ENCODE data around the gene HIPK4.
"Not testable (repeated sequence)": the region's sequence is repeated elsewhere in the genome, so short reads cannot be mapped to it uniquely, and the experiment has no call there.

Gene HIPK4

DNA sequence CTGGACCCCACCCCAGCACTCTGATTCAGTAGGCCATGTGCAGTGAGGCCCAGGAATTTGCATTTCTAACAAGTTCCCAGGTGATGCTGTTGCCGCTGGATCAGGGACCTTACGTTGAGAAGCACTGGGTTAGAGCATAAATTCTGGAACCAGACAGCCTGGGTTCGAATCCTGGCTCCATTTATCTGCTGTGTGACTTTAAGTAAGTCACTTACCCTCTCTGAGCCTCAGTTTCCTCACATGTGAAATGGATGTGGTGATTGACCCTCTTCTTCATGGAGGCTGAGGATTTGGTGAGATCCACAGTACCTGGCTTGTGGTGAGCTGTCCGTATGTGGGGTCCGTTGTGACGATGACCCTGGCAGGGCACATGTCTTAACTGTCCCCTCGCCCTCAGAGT lies 15.9 kb downstream of the HIPK4 start:
- no peak overlapping the region for H3K4me3 ChIP-seq (replicated peaks; ENCODE audit: low read depth, low read length)
- peaks cover 14% of the 10 kb centered on the region for H3K36me3 ChIP-seq (ENCODE audit: control insufficient read depth, insufficient read depth, low read length)
- no peaks in the 10 kb centered on the region for H3K27me3 ChIP-seq (replicated peaks; ENCODE audit: control insufficient read depth, insufficient read depth, low read length)
- TF ChIP-seq, protein P1, sequence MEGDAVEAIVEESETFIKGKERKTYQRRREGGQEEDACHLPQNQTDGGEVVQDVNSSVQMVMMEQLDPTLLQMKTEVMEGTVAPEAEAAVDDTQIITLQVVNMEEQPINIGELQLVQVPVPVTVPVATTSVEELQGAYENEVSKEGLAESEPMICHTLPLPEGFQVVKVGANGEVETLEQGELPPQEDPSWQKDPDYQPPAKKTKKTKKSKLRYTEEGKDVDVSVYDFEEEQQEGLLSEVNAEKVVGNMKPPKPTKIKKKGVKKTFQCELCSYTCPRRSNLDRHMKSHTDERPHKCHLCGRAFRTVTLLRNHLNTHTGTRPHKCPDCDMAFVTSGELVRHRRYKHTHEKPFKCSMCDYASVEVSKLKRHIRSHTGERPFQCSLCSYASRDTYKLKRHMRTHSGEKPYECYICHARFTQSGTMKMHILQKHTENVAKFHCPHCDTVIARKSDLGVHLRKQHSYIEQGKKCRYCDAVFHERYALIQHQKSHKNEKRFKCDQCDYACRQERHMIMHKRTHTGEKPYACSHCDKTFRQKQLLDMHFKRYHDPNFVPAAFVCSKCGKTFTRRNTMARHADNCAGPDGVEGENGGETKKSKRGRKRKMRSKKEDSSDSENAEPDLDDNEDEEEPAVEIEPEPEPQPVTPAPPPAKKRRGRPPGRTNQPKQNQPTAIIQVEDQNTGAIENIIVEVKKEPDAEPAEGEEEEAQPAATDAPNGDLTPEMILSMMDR (IDR thresholded peaks at IDR 0.05; ENCODE audit: insufficient read depth, low read length, poor library complexity, severe bottlenecking): no peak
- no peak for DNase-seq (ENCODE audit: extremely low read depth, insufficient read length)

- peaks cover 10% of the 10 kb centered on the region for H3K36me3 ChIP-seq (ENCODE audit: control insufficient read depth, insufficient read depth, low read length)
Observed at GRCh38 chr19:40371802-40372122, 18.2 kb downstream of the HIPK4 start.

DNA sequence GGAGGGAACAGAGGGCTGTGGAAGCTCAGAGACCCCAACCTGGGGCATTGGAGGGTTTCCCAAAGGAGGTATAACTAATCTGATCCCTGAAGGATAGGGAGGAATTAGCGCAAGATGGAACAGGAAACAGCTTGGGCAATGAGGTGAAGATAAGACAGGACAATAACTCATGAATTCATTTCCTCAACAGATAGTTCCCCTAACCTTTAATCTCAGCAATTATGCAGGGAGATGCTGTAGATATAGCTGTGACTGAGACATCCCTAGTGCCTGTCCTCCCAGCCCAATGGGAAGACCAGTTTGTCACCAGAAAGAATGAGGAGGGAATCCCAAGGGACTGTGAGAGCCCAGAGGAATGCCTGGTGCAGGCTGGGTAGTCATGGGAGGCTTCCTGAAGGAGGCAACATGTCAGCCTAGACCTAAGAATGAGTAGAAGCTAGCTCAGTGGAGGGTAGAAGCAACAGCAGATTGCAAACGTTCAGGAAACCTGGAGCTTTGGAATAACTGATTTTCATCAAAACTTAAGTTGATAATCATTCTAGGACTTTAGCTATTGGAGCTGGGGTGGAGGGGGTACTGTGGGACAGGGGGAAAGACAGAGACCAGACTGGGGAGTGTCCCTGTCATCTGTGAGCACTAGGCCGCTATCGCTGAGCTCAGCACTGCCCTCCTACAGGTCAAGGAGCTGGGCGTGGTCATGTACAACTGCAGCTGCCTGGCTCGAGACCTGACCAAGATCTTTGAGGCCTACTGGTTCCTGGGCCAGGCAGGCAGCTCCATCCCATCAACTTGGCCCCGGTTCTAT lies 18.8 kb downstream of the HIPK4 start:
- TF ChIP-seq, protein P1 (IDR thresholded peaks at IDR 0.05; ENCODE audit: insufficient read depth, low read length, poor library complexity, severe bottlenecking): no peak
- Histone ChIP-seq H3K4me3 (replicated peaks; ENCODE audit: low read depth, low read length) (no peak overlapping the region), H3K27me3 (replicated peaks; ENCODE audit: control insufficient read depth, insufficient read depth, low read length) (no peaks in the 10 kb centered on the region), H3K36me3 (ENCODE audit: control insufficient read depth, insufficient read depth, low read length) (peaks cover 13% of the 10 kb centered on the region)
- DNase-seq (ENCODE audit: extremely low read depth, insufficient read length): no peak

More at GRCh38 chr19:40371802-40372122, 18.2 kb downstream of the HIPK4 start:
- TF ChIP-seq, protein P1 (IDR thresholded peaks at IDR 0.05; ENCODE audit: insufficient read depth, low read length, poor library complexity, severe bottlenecking): no peak
- Histone ChIP-seq H3K27me3 (replicated peaks; ENCODE audit: control insufficient read depth, insufficient read depth, low read length) (no peaks in the 10 kb centered on the region), H3K4me3 (replicated peaks; ENCODE audit: low read depth, low read length) (no peak overlapping the region)
- DNase-seq (ENCODE audit: extremely low read depth, insufficient read length): no peak

DNA sequence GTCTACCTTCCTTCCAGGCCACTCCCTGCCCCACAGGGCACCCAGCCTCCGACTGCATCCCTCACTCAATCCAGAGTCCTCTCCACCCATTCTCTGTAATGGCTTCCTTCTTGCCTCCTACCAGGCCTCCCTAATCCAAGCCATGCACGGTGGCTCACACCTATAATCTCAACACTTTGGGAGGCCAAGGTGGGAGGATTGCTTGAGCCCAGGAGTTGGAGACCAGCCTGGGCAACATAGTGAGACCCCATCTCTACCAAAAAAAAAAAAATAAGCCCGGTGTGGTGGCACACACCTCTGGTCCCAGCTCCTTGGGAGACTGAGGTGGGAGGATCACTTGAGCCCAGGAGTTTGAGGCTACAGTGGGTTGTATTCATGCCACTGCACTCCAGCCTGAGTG lies 19.7 kb downstream of the HIPK4 start:
- peaks cover 13% of the 10 kb centered on the region for H3K36me3 ChIP-seq (ENCODE audit: control insufficient read depth, insufficient read depth, low read length)
- not testable (repeated sequence) for H3K4me3 ChIP-seq (replicated peaks; ENCODE audit: low read depth, low read length); DNase-seq (ENCODE audit: extremely low read depth, insufficient read length); H3K27me3 ChIP-seq (replicated peaks; ENCODE audit: control insufficient read depth, insufficient read depth, low read length)

- TF ChIP-seq, protein P1 (IDR thresholded peaks at IDR 0.05; ENCODE audit: insufficient read depth, low read length, poor library complexity, severe bottlenecking): no peak
- Histone ChIP-seq H3K27me3 (replicated peaks; ENCODE audit: control insufficient read depth, insufficient read depth, low read length) (no peaks in the 10 kb centered on the region), H3K36me3 (ENCODE audit: control insufficient read depth, insufficient read depth, low read length) (peaks cover 13% of the 10 kb centered on the region), H3K4me3 (replicated peaks; ENCODE audit: low read depth, low read length) (no peak overlapping the region)
- no peak for DNase-seq (ENCODE audit: extremely low read depth, insufficient read length)
Observed at GRCh38 chr19:40369797-40370196, 20.2 kb downstream of the HIPK4 start.

DNA sequence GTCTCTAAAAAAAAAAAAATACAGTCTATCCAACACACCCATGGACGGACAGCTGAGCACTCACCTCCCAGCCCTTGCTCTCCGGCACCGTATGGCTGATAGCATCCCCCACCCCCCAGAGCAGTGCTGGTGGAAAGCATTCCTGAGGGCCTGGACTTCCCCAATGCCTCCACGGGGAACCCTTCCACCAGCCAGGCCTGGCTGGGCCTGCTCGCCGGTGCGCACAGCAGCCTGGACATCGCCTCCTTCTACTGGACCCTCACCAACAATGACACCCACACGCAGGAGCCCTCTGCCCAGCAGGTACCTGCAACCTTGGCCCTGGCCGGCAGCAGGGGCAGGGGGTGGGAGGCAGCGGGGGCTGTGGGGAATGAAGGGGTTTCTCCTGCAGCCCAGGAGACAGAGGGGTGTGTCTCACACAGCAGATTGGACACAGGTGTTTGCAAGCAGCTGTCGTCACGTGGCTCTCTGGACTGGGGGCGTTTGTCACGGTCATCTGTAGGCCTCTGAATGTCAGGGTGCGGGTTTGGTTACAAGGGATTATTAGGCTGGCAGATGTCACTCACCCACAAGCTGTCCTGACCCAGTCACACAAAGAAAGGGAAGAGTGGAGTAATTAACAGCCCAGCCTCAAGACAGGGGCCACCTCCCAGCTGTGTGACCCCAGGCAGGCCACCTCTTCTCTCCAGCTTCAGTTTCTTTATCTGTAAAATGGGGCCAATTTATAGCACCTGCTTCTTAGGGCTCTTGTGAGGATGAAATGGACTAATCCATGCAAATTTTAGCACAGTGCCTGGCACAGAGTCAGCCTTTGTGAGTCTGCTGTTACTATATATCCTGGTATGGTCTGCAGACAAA lies 22.2 kb downstream of the HIPK4 start:
- Histone ChIP-seq H3K36me3 (ENCODE audit: control insufficient read depth, insufficient read depth, low read length) (peaks cover 11% of the 10 kb centered on the region), H3K4me3 (replicated peaks; ENCODE audit: low read depth, low read length) (no peak overlapping the region), H3K27me3 (replicated peaks; ENCODE audit: control insufficient read depth, insufficient read depth, low read length) (no peaks in the 10 kb centered on the region)
- TF ChIP-seq, protein P1 (IDR thresholded peaks at IDR 0.05; ENCODE audit: insufficient read depth, low read length, poor library complexity, severe bottlenecking): no peak
- no peak for DNase-seq (ENCODE audit: extremely low read depth, insufficient read length)
